M059J (cell line): ENCODE measurements around the gene DAB1. TPM values are rescaled to one million over a fixed set of nuclear protein-coding genes. Genes with fewer than 3 reads are reported as not detected.
A peak's percentile ranks its signal among the peaks of the same experiment; 100 is the strongest.
"Not testable (repeated sequence)": the region's sequence is repeated elsewhere in the genome, so short reads cannot be mapped to it uniquely, and the experiment has no call there.

Source experiments
- DNase-seq: peaks from one replicate; pipeline ENCODE4 v3.0.0-alpha.2; 2012; ENCODE audit warnings: low read depth
- total RNA-seq: library from RNA; depleted of rRNA; stranded (reverse); fragments of >200 nt; shearing (Covaris generic); gene quantifications from 2 replicates; pipeline ENCODE4 v1.2.3, GENCODE V29; 2014

Gene DAB1
- total RNA-seq, 1 experiment from 2014 or later = 0.47 TPM

DNA sequence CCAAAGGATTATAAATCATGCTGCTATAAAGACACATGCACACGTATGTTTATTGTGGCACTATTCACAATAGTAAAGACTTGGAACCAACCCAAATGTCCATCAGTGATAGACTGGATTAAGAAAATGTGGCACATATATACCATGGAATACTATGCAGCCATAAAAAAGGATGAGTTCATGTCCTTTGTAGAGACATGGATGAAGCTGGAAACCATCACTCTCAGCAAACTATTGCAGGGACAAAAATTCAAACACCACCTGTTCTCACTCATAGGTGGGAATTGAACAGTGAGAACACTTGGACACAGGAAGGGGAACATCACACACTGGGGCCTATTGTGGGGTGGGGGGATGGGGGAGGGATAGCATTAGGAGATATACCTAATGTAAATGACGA, 203.0 kb downstream of the DAB1 start:
- DNase-seq = not testable (repeated sequence)

DNA sequence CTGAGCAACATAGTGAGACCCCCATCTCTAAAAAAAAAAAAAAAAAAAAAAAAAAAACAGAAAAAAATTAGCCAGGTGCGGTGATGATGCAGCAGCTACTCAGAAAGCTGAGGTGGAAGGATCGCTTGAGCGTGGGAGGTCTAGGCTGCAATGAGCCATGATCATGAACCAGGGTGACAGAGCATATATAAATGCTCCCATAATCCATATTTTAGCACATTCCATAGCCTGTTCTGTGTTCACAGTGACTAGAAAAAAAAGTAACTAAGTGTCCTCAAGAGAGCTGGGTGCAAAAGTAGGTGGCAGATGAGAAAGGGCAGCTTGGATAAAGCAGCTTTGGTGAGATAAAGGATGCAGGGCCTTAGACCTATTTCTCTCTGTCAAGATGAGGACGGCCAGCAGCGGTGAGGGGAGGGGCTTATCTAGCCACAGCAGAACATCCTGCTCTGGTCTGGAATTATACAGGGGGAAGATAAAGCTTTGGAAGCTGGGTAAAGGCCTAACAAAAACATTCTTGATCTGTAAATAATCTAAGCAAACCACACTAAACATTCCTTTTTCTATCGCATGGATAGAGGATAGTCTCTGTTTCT, 205.3 kb downstream of the DAB1 start:
- DNase-seq = no peak

DNA sequence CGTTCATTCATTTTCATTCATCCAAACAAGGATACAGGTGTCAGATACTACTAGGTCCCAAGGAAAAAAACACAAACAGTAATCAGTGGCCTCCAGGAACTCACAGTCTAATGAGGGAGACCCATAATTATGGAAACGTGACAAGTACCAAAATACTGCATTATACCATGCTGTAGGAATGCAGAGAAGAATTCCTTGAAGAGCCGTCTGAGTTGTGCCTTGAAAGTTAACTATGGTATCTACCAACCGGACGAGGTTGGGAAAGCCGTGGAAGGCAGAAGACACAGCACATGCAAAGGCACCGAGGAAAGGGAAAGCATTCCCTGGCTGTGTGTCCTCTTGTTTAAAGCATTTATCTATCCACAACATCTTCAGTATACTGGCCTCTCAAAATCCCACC, 206.0 kb downstream of the DAB1 start:
- no peak for DNase-seq

DNA sequence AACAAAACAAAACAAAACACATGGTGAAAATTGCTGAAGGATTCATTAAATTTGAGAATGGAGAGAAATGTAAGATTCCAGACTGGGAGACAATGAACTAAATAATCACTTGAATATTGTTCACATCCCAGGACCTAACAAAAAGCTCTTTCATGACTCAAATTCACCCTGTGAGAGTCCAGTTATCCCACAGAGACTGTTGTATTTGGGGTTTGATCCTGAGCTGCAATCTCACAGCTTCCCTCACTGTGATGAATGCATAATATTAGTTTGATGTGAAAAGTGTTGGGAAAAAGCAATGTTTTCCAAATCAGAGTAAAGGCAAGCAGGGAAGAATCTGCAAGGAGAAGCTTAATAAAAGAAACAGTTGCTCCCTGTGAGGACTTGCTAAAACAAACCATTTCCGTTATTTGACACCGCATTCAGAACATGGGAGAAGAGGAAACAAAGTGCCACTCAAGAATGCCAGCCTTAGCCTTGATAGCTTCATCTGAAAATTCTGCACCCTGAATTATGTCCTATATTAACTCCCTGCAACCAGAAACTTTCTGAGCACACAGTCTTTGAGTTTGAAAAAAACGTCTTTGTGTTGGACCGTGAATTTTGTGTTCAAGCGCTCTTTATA, 208.8 kb downstream of the DAB1 start:
- no peak for DNase-seq

DNA sequence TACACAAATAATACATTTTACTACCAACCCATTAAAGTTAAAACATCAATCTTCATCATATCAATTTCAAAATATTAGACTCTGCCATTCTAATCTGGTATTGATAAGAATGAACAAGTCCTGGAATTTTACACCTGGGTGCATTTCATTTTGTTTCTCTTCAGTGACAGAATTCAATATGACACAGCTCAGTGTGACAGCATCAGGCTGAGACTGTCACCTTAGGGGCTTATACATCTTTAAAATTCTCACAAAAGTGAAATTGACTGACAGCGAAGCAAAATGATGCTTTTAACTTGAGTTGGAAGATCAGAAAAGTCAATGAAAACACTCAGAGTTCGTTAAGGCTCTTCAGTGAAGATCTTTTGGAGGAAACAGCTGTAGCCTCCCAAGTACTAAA, 213.0 kb downstream of the DAB1 start:
- DNase-seq = no peak

DNA sequence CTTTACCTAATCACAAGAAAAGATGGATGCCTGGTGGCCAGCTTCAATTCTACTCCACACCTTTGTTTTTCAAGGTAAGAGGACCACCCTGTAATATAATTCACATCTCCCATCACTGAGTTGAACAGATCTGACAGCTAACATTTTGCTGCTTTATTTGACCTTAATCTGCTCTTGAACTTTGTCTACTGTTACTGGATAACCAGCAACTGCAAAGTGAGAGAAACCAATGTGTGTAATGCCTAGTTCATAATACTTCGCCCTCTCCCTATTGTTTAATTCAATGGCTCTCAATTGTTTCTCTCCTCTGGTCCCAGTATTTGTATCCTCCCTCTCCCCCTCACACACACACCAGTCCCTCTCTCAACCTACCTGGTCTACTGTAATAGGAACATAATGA, 214.4 kb downstream of the DAB1 start:
- no peak for DNase-seq

DNA sequence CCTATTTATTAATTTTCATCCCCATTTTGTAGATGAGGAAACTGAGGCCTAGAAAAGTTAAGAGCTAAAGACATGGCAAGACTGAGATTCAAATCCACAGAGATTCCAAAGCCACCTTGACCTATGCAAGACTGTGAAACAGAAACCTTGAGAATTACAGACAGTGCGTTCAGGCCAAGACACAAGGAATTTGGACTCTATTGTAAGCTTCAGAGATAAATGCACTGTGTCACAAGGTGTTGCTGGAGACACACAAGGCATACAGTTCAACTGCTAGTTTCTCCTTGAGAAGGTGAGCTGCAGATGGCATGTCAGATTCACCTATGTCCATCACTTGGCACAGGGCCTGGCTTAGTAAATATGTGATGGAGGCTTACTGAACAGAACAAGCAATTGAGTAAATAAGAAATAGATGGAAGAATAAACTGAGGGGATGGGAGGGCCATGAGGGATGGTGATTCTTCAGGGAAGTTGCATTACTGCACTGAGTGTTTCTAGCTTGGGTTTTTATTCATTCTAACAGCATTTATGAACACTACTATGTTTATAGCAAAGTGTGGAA, 215.0 kb downstream of the DAB1 start:
- no peak for DNase-seq

DNA sequence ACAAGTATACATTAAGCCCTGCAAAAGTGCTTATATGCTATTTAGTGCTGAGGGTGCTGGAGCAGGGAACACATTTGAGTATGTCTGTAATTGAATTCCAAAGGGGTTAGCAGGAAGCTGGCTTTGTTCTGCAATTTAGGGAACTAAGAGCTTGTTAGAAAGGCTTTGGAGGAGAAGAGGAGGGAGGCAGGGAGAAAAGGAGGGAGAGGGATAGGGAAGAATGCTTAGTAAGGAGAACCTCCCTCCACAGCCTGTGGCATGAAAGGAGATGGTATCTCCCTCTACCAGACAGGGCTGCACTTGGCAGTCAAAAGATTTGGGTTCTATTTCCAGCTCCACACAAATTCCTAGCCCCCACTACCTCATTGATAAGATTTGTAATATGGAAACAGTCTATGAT, 217.8 kb downstream of the DAB1 start:
- DNase-seq = no peak

DNA sequence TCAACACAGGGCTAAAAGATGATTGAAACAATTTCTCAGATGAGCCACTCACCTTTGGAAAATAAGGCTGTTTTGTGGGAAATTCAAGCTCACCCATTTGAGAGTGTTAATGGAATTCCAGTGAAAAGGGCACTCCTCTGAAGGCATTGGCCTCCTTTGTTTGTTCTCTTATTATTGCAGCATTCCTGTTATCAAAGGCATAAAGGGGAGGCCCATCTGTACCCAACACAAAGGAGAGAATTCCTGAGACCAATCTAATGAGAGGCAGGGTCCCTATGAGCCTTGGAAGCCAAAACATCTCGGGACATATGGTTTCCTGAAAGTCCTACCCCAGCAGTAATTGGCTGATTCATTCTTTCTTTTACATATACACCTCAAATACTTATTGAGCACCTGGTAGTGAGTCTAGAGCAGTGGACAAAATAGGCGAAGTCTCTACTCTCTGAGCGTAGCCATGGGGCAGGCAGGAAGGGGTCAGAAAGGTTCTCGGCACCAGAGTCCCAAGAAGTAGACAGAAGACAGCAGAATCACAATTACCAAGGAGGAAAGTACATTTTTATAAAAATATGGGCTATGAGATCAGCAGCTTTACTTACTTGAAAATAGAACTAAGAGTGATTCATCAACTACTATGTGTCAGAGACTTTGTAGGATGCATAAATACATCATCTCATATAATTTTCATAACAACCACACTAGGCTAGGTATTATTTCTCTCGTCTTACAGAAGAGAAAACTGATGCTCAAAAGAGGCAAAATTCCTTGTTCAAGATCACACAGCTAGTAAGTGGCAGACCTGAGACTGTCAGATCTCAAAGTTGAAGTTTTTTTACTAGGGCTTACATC, 218.7 kb downstream of the DAB1 start:
- no peak for DNase-seq

DNA sequence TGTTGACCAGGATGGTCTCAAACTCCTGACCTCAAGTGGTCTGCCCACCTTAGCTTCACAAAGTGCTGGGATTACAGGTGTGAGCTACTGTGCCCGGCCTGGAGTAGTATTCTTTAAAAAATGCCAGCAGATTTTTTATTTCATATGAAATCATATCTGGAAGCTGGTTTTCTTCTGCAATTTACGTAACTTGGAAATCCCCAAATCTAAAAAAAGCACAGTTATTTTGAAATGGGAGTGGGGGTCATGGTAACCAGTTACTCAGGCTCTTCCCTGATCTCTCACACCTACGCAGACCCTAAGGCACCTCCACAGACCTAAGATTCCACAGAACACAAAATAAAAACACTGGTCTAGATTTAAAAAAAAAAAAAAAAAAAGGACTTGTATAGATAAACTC, 219.8 kb downstream of the DAB1 start:
- no peak for DNase-seq

DNA sequence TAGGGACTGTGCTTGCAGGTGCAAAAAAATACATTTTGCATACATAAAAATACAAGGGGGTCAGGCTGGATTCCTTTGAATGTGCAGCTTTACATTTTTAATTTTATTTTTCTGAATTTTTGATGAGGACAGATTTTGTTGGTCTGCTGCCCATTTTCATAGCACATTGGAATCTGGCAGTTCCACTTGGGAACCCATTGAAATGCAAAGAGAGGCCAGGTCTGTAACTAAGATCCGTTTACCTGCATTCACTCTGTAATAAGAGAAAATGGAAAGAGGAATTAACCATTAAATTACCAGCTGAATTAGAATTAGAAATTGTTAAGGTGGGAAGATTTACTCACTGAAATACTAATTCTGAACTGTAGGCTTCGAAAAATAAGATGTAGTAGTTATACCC, 221.6 kb downstream of the DAB1 start:
- no peak for DNase-seq

DNA sequence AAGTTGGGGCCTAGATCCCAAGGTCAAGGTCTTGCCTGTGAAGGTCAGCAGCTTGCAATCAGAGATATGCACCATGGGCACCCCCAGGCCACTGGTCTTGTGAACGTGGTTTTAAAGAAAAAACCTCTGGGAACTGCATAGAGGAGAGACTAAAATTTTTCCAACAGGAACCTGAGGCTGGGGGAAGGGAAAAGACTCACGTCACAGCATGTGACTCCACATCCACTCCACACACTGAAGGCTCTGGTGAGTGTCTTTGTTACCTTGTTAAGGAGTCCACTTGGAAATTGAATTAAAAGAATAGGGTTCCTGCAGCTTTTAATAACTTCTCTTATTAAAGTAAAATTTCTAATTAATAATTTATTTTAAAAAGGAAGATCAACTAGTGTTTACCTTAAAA, 224.9 kb downstream of the DAB1 start:
- DNase-seq = no peak

DNA sequence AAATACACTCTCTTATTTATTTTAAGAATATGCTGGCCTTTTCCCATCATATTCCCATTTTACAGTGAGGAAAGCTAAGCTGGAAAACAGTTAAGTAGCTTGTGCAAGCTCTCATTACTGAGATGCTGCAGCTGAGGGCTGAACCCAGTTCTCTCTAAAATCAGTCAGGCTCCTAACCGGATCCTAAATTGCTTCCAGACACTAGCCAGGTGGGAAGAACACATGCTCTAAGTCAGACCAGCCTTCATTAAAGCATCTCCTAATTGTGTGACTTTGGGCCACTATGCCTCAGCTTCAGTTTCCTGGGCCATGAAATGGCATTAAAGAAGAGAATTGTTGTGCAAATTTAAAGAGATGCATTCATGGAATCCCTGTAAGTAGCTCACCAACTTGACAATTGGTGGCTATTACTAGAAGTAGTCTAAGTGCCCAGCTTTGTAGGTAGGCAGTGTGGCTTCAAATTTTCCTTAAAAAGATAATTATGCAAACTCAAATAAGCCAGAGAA, 228.4 kb downstream of the DAB1 start:
- DNase-seq = no peak

DNA sequence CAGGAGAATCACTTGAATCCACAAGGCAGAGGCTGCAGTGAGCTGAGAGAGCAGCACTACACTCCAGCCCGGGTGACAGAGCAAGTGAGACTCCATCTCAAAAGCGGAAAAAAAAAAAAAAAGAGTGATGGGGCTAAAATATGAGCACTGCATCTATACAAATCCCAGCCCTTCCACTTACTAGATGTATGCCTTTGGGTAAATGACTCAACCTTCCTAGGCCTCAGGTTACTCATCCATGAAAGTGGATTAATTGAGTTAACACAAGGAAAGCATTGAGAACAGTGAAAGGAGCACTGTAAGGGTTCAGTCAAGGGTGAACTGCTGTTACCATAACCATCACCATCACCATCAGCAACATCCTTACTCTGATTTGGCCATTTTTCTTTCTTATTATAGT, 231.6 kb downstream of the DAB1 start:
- peak; percentile 38 for DNase-seq

DNA sequence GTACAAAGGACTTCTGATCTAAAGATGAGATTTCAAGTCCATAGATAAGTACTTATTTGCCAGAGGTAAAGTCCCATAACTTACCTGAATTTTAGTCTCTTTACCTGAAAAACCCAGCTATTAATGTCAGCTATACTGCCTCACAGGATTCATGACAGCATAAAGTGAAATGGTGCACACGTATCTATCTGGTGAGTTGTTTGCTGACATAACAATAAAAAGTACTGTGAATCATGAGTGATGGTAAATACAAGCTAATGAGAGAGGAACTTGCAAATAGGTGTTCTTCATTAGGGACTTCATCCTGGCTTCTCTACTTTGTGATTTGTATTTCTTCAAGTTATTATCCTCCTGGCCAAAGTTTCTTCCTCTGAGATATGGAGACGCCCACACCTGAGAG, 233.0 kb downstream of the DAB1 start:
- DNase-seq = no peak

DNA sequence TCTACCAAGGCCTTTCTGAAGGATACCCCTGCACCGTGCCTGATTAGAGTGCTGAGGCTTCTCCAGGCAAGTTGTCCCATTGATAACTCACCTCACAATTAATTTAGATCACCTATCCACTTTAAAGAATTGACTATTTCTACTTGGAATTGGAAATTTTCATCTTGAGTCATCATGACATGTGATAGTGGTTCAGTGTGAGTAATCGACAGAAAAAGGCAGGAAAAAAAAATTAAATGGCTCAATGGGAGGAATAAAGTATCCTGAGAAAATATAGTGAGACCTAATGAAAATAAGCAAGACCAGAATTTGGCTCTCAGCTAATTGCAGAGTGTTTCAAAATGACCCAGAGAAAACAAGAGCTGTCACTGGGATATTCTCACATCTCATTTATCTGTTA, 235.7 kb downstream of the DAB1 start:
- no peak for DNase-seq

DNA sequence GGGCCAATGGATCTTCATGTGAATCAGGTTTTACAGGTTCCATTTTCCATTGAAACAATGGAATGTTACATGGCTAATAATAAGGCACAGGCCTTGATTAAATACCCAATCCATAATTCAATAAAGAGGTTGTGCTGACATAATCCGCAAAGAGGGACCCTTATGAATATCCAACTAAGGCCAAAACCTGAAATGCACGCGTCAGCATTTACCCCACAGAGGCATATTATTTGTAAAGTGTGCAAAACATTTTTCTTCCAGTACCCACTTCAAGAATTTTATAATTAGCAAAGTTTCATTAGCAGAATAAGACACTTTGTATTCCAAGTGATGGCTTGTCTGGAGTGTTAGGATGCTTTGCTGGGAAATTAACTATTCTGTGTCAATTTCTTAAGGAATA, 237.4 kb downstream of the DAB1 start:
- no peak for DNase-seq

DNA sequence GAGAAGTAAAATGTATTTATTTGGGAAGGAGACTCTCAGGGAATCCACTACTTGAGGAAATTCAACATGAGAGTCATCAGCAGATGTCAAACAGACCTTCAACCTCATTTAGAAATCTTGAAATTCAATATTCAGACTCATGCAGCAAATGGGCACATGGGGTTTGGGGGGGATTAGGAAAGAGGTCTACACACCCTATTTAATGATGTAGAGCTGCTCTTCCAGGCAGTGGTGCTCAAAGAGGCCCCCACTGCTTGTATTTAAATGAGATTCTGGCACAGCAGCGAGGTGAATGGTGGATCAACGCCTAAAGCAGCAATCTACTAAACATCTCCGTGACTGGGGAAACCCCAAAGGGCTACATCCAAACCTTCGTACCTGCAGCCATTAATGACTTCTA, 244.9 kb downstream of the DAB1 start:
- no peak for DNase-seq

DNA sequence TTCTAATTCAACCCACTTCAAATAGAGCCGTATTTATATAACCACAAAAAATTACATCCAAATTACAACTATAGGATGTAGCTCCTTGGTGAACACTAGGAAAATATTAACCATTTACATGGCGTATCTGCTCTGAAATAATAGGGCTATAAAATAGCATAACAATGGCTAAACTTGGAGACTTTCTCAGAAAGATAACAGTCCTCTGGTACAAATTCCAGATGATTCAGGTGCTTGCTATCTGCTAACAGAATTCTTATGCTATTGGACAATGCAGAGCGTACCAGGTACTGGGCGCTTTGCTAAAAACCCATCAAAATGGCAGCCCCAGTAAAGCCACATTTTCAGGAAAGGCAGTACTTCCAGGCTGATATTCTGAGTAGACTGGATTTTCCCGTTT, 248.4 kb downstream of the DAB1 start:
- no peak for DNase-seq

DNA sequence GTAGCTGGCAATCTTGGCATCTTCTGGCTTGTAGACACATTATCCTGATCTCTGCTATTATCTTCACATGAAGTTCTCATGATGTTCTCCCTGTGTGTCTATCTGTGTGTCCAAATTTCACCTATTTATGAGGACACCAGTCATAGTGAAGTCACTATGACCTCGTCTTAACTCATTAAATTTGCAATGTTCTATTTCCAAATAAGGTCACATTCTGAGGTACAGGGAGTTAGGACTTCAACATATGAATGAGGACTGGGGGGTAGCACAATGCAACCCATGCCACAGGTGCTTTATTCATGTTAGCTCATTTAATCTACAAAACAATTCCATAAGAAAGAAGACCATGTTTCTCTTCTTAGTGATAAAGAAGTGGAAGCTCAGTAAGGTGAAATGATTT, 251.8 kb downstream of the DAB1 start:
- DNase-seq = no peak

DNA sequence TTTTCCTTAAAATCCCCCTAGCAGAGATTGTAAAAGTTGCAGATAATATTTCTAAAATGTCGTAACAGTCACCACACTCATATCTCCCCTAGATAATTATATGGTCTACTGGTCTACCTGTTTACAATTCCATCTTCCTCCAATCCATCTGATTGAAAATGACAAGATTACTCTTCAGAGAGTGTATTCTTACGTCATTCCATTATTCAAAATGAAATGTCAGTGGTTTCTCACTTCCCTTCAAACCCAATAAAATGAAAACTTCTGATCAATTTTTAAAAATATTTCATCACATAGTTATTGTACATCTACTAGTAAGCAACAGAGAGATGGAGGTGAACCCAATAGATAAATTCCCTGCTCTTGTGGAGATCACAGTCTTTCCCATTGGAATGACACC, 255.9 kb downstream of the DAB1 start:
- no peak for DNase-seq

DNA sequence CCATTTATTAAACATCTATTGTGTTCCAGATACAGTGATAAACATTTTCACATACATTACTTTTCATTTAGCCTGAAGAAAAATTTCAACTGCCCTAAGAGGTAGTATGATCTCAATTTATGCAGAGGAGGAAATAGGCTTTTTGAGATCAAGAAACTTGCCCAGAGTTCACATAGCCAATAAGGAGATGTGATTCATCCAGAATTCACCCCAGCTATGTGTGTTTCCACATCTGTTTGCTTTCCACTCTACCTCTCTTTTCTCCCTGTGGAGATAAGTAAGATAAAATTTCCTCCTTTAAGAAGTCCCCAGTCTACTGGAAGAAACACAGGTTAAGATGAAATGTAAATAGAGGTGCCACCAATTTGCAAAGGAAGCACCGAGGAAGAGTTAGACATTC, 258.3 kb downstream of the DAB1 start:
- no peak for DNase-seq

DNA sequence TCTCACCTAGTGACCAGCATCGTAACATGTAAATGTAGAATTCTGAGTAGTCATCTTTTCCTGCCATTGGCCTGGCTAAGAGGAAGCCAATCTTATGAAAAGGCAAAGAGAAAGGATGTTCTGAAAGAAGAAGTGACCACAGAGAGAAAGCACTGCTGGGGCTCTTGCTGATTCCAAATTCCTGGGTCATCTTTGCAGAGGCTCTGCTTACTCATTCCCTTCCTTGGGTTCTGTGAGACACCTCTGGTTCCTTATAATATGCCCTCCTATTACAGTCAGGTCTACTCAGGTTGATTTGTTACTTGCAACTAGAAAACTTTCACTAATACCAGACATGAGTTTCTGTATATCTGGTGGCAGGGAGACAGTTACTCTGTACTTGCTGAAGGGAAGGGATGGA, 259.3 kb downstream of the DAB1 start:
- DNase-seq = no peak
